Muscle of back (tissue), 10 donors: ENCODE measurements around the gene RPL27A. TPM values are rescaled to one million over a fixed set of nuclear protein-coding genes. Genes with fewer than 3 reads are reported as not detected.

Experiments
- polyA plus RNA-seq, 10 donors: library from polyadenylated mRNA; unstranded; fragments of 120-200 nt; gene quantifications; one replicate each; pipeline ENCODE4 v1.2.1, GENCODE V29; 2013; ENCODE audit not compliant: insufficient read length in 10 of 10

RPL27A gene
- polyA plus RNA-seq, 10 donors: 2,844 to 3,856 (median 3,310) TPM

Other genes with a start within 250 kb of the RPL27A start
- 1 to 10 TPM; 3.1 to 6.2 (median 3.9) TPM for gene STK33, start 88.6 kb upstream of the RPL27A start, polyA plus RNA-seq
- 1 to 10 TPM in 9 of 10 donors, under 1 TPM in 1; 0.89 to 6.8 (median 2.6) TPM for gene TRIM66, start 127 bp upstream of the RPL27A start, polyA plus RNA-seq
- 10 to 100 TPM; 18.0 to 25.5 (median 21.9) TPM for gene AKIP1, start 228.4 kb downstream of the RPL27A start, polyA plus RNA-seq